Prostate gland (tissue), 2 donors: ENCODE results near the gene SFXN1.
A peak's percentile ranks its signal among the peaks of the same experiment; 100 is the strongest.

Experiments used
- POLR2A ChIP-seq: fragments of 450-650 bp; IDR thresholded peaks from one replicate; pipeline ENCODE4 v1.6.1; 2016; ENCODE audit warnings: antibody characterized with exemption, mild to moderate bottlenecking
- TF ChIP-seq, protein P1 (sequence below), 4 experiments: fragments of 200-600 bp in 2 of 4; fragments of 450-650 bp in 2 of 4; sonication (generic) in 2 of 4; IDR thresholded peaks; 1 replicate in 3 of 4; 2 replicates in 1 of 4; pipeline ENCODE4 v1.5.1; 2016 to 2019; ENCODE audit warnings: antibody characterized with exemption in 4 of 4, mild to moderate bottlenecking in 2 of 4, moderate library complexity in 2 of 4

DNA sequence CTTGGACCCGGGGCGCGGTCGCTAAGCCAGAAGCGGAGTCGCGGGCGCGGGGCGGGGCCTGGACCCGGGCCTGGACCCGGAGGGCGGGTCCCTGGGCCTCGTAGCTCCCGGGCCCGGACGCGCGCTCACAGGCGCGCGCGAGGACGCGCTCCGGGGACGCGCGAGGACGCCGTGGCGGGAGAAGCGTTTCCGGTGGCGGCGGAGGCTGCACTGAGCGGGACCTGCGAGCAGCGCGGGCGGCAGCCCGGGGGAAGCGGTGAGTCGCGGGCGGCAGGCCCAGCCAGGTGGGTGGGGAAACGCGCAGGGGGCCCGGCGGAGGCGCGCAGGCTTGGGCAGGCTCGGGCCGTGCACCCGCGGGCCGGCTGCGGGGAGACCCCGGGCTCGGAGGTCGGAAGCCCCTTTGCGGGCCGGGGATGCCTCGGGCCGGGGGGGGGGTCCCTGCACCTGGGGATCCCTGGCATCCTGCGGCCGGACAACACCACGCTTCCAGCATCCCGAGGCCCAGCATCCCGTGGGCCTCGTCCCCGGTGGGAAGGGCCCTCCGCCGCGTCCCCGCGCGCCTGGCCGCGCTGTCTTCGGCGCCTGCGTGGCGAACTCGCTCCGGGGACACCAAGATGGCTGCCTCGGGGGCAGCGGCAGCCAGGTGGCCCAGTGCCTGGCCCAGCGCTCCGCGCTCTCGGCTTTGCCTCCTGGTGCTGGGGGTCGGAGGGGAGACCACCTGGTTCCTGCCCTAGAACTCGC lies at the start of gene SFXN1:
- peak; percentile 77 for TF ChIP-seq POLR2A
- TF ChIP-seq, protein P1, sequence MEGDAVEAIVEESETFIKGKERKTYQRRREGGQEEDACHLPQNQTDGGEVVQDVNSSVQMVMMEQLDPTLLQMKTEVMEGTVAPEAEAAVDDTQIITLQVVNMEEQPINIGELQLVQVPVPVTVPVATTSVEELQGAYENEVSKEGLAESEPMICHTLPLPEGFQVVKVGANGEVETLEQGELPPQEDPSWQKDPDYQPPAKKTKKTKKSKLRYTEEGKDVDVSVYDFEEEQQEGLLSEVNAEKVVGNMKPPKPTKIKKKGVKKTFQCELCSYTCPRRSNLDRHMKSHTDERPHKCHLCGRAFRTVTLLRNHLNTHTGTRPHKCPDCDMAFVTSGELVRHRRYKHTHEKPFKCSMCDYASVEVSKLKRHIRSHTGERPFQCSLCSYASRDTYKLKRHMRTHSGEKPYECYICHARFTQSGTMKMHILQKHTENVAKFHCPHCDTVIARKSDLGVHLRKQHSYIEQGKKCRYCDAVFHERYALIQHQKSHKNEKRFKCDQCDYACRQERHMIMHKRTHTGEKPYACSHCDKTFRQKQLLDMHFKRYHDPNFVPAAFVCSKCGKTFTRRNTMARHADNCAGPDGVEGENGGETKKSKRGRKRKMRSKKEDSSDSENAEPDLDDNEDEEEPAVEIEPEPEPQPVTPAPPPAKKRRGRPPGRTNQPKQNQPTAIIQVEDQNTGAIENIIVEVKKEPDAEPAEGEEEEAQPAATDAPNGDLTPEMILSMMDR (IDR thresholded peaks at IDR 0.05): no peak
